ENCODE data around the gene CRACR2A.

CRACR2A gene

GRCh38 chr12:3622021-3622821 lies 130.7 kb downstream of the CRACR2A start:
- no peak for DNase-seq (ENCODE audit: low read depth)

GRCh38 chr12:3620856-3621255 lies 132.1 kb downstream of the CRACR2A start:
- no peak for DNase-seq (ENCODE audit: low read depth)

GRCh38 chr12:3617565-3617964 lies 135.3 kb downstream of the CRACR2A start:
- DNase-seq (ENCODE audit: low read depth), result no peak

- DNase-seq (ENCODE audit: low read depth), result no peak
Measured at GRCh38 chr12:3615862-3616261, 137.0 kb downstream of the CRACR2A start.

GRCh38 chr12:3614806-3615466 lies 138.0 kb downstream of the CRACR2A start:
- no peak for DNase-seq (ENCODE audit: low read depth)

- DNase-seq (ENCODE audit: low read depth), result no peak
Measured at GRCh38 chr12:3613641-3614395, 139.1 kb downstream of the CRACR2A start.

- no peak for DNase-seq (ENCODE audit: low read depth)
Measured at GRCh38 chr12:3611860-3612703, 140.8 kb downstream of the CRACR2A start.

- DNase-seq (ENCODE audit: low read depth), result no peak
Measured at GRCh38 chr12:3607821-3608220, 145.1 kb downstream of the CRACR2A start.

- no peak for DNase-seq (ENCODE audit: low read depth)
Measured at GRCh38 chr12:3607039-3607720, 145.7 kb downstream of the CRACR2A start.

GRCh38 chr12:3606128-3606527 lies 146.8 kb downstream of the CRACR2A start:
- DNase-seq (ENCODE audit: low read depth), result no peak

GRCh38 chr12:3605692-3606091 lies 147.2 kb downstream of the CRACR2A start:
- no peak for DNase-seq (ENCODE audit: low read depth)

GRCh38 chr12:3604748-3605586 lies 147.9 kb downstream of the CRACR2A start:
- peak; percentile 6 for DNase-seq (ENCODE audit: low read depth)

GRCh38 chr12:3604286-3604685 lies 148.6 kb downstream of the CRACR2A start:
- no peak for DNase-seq (ENCODE audit: low read depth)

GRCh38 chr12:3603576-3603975 lies 149.3 kb downstream of the CRACR2A start:
- no peak for DNase-seq (ENCODE audit: low read depth)

GRCh38 chr12:3602488-3602887 lies 150.4 kb downstream of the CRACR2A start:
- no peak for DNase-seq (ENCODE audit: low read depth)

GRCh38 chr12:3601461-3602150 lies 151.3 kb downstream of the CRACR2A start:
- no peak for DNase-seq (ENCODE audit: low read depth)

GRCh38 chr12:3600951-3601350 lies 152.0 kb downstream of the CRACR2A start:
- no peak for DNase-seq (ENCODE audit: low read depth)

GRCh38 chr12:3600039-3600720 lies 152.7 kb downstream of the CRACR2A start:
- DNase-seq (ENCODE audit: low read depth), result no peak
